Measurements from ENCODE around the gene MIPOL1.
"Not testable (repeated sequence)": the region's sequence is repeated elsewhere in the genome, so short reads cannot be mapped to it uniquely, and the experiment has no call there.

The MIPOL1 gene

GRCh38 chr14:37437490-37437889 is 239.8 kb downstream of the MIPOL1 start:
- in situ Hi-C loops (cut with HindIII; ENCODE audit: low sequenced_read_pairs): loop anchor here (5.0 to 10.0 kb wide), 2 partner anchors 130 to 183 kb away; no protein-coding TSS in a partner anchor

DNA sequence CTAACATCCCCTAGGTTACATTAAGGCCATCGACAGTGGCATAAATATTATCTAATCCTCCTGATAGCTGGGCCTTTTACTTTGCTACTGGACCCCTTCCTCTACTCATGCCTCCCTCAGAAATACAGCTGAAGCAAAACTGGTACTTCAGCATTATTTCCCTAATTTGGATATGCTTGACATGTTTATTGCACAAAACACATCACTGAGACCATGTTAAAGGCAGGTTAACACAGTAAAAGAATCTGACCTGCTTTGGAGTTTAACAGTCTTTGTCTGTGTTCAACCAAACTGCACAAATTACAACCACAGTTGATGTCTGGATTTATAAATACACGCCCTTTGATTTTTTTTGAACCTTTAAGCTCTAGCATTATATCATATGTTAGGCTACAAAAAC is 240.7 kb downstream of the MIPOL1 start:
- in situ Hi-C loops (cut with HindIII; ENCODE audit: low sequenced_read_pairs): loop anchor here (5.0 to 10.0 kb wide), 2 partner anchors 129 to 184 kb away; no protein-coding TSS in a partner anchor

DNA sequence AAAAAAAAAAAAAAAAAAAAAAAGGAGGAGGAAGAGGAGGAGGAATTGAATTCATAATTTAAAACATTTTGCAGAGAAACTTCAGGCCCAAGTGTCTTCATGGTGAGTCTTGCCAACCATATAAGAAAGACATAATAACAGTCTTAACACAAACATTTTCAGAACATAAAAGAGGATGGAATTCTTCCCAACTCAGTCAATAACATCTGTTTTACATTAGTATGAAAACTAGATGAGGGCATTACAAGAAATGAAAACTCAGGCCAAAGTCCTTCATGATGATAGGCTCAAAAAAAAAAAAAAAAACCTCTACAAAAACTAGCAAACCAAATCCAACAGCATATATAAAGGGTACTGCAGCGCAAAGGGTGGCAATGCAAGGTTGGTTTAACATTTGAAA is 245.7 kb downstream of the MIPOL1 start:
- in situ Hi-C loops (cut with HindIII; ENCODE audit: low sequenced_read_pairs): no loop called here

DNA sequence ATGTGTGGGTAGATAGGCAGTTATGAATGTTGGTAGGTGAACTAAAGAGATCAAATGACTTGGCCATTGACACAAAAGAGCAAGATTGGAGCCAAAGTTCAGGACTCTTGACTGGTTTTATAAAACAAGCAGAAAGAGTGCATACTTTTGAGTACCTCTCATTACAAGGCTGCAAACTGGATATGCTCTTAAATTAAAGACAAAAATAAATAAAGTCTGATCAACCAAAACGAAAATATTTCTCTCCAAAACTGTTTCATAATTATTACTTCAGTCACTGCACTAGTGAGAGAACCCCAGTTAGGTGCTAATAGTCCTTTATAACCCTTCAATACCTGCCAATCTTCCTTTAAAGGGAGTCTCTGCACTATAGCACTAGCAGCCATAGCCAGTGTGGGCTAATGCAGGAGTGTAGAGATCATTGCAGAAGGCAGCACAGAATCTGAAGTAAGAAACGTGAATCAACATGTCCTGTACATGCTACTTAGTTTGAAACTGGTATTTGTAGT is 250.2 kb downstream of the MIPOL1 start:
- in situ Hi-C loops (cut with HindIII; ENCODE audit: low sequenced_read_pairs): no loop called here

DNA sequence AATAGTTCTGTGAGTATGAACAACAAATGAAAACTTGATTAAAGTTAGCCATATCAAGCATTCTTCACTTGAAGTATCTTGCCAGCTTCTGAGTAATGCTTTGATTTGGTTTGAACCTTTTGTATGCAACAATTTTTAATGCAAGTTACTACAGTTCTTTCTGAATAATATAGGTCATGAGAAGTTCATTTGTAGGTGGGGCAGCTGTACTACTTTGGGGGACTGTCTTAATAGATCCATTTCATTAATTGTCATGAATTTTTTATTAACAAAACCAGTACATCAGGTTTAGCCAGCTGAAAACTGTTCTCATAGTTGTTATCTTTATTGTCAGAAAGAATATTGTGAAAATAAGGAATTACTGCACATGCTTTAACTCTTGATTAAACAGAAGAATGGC is 254.6 kb downstream of the MIPOL1 start:
- in situ Hi-C loops (cut with HindIII; ENCODE audit: low sequenced_read_pairs): no loop called here

DNA sequence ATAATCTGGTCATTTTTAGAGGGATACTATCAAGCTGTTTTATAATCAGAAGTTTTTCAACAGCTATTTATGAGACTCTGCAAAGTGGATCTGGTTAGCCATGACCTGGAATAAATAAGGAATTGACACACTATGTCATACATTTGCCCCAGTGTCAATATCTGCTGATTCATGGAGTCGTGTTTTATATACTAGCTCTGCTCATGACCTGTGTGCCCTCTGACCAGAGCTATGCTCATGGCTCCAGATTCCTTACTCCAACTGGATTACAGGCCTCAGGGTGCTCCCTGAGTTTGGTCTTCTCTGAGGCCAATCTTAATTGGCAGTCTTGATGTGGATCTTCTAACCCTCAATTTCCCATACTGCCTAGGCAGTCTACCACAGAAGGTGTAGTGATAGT is 256.2 kb downstream of the MIPOL1 start:
- in situ Hi-C loops (cut with HindIII; ENCODE audit: low sequenced_read_pairs): no loop called here

DNA sequence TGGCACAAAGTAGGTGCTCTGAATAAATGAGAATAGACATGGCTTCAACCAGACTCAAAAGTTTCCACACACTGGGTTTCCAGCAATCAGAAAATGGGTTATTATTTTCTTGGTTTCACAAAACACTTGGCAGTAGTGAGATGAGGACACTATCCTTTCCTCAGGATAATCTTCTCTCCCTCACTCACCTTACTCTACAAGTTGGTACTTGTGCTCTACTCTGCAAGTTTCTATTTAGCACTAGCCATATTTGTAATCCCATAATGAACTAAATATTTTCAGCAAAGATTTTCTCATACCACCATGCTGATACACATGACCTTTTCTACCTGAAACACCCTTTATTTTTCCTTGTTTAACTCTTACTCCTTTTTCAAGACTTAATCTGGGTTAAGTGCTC is 259.6 kb downstream of the MIPOL1 start:
- in situ Hi-C loops (cut with HindIII; ENCODE audit: low sequenced_read_pairs): no loop called here

DNA sequence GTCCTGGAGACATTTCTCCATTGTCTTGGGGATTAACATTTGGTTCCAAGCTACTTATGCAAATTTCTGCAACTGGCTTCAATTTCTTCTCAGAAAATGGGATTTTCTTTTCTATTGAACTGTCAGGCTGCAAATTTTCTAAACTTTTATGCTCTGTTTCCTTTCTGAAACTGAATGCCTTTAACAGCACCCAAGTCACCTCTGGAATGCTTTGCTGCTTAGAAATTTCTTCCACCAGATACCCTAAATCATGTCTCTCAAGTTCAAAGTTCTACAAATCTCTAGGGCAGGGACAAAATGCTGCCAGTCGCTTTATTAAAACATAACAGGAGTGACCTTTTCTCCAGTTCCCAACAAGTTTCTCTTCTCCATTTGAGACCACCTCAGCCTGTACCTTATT is 264.7 kb downstream of the MIPOL1 start:
- in situ Hi-C loops (cut with HindIII; ENCODE audit: low sequenced_read_pairs): not testable (repeated sequence)

- in situ Hi-C loops (cut with HindIII; ENCODE audit: low sequenced_read_pairs): no loop called here
Measured at GRCh38 chr14:37464192-37464858, 266.6 kb downstream of the MIPOL1 start.

GRCh38 chr14:37466003-37466622 is 268.4 kb downstream of the MIPOL1 start:
- in situ Hi-C loops (cut with HindIII; ENCODE audit: low sequenced_read_pairs): no loop called here

DNA sequence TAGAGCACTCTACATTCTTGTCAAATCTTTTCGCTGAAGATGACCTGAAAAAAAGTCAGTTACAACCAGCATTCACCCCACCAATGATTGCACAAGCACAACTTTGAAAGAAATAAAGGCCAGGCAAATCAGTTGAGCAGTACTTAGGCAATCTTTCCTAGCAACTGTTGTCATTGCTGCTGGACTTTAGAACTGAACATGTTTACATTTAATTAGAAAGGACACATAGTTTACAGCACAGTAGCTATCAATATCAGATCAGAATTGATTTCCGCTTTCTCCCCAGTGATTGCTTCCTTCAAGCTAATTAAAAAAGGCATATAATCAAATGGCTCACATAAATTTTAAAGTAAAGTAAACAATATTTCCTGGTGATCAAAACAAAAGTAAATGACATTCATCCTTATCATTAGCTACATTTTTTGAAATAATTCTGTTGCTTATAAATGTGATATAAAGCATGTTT is 268.9 kb downstream of the MIPOL1 start:
- in situ Hi-C loops (cut with HindIII; ENCODE audit: low sequenced_read_pairs): no loop called here

DNA sequence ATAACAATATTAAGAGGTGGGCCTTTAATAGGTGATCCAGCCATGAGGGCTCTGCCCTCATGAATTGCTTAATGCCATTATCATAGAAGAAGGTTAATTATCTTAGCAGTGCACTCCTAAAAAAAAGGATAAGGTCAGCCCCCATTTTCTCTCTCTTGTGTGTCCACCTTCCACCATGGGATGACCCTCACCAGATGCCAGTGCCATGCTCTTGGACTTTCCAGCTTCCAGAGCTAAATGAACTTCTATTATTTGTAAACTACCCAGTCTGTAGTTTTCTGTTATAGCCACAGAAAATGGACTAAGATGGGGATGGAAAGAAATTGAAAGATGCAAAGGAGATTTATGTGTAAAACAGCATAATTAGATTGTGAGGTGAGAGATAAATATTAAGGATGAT is 271.9 kb downstream of the MIPOL1 start:
- in situ Hi-C loops (cut with HindIII; ENCODE audit: low sequenced_read_pairs): no loop called here

- in situ Hi-C loops (cut with HindIII; ENCODE audit: low sequenced_read_pairs): no loop called here
Measured at GRCh38 chr14:37470251-37470650, 272.5 kb downstream of the MIPOL1 start.

GRCh38 chr14:37472906-37473305 is 275.2 kb downstream of the MIPOL1 start:
- in situ Hi-C loops (cut with HindIII; ENCODE audit: low sequenced_read_pairs): no loop called here

DNA sequence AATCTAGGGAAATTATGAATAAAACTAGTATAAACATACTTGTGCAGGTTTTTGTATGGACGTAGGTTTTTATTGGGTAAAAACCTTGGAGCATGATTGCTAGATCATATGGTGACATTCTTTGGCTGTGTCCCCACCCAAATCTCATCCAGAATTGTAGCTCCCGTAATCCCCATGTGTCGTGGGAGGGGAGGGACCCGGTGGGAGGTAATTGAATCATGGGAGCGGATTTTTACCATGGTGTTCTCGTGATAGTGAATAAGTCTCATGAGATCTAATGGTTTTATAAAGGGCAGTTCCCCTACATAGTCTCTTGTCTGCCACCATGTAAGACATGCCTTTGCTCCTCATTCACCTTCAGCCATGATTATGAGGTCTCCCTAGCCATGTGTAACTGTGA is 276.5 kb downstream of the MIPOL1 start:
- in situ Hi-C loops (cut with HindIII; ENCODE audit: low sequenced_read_pairs): no loop called here

DNA sequence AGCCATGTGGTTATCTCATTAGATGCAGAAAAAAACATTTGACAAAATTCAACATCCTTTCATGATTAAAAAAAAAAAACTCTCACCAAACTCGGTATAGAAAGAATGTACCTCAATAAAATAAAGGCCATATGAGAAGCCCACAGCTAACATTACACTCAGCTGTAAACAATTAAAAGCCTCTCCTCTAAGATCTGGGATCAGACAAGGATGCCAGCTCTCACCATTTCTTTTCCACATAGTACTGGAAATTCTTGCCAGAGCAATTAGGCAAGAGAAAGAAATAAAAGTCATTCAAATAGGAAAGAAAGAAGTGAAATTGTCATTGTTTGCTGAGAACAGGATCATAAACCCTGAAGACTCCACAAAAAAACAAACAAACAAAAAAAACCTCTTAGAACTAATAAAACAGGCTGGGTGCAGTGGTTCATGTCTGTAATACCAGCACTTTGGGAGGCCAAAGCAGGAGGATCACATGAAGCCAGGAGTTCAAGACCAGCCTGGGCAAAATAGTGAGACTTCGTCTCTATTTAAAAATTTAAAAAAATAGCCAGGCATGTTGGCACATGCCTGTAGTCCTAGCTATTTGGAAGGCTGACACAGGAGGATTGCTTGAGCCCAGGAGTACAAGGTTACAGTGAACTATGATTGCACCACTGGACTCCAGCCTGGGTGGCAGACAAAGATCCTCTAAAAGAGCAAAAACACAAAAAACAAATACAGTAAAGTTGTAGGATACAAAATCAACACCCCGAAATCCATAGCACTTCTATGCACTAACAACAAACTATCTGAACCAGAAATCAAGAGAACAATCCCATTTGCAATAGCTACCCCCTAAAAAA is 282.9 kb downstream of the MIPOL1 start:
- in situ Hi-C loops (cut with HindIII; ENCODE audit: low sequenced_read_pairs): no loop called here

DNA sequence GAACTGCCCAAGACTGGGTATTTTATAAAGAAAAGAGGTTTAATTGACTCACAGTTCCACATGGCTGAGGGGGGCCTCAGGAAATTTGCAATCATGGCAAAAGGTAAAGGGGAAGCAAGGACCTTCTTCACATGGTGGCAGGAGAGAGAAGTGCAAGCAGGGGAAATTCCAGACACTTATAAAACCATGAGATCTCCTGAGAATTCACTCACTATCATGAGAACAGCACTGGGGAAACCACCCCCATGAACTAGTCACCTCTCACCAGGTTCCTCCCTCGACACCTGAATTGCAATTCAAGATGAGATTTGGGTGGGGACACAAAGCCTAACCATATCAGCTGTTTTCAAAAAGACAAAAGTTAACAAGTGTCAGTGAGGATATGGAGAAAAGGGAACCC is 284.7 kb downstream of the MIPOL1 start:
- in situ Hi-C loops (cut with HindIII; ENCODE audit: low sequenced_read_pairs): no loop called here

GRCh38 chr14:37483672-37484071 is 285.9 kb downstream of the MIPOL1 start:
- in situ Hi-C loops (cut with HindIII; ENCODE audit: low sequenced_read_pairs): no loop called here

- in situ Hi-C loops (cut with HindIII; ENCODE audit: low sequenced_read_pairs): no loop called here
Measured at GRCh38 chr14:37490607-37491006, 292.9 kb downstream of the MIPOL1 start.

GRCh38 chr14:37491076-37491475 is 293.3 kb downstream of the MIPOL1 start:
- in situ Hi-C loops (cut with HindIII; ENCODE audit: low sequenced_read_pairs): no loop called here

GRCh38 chr14:37493606-37494005 is 295.9 kb downstream of the MIPOL1 start:
- in situ Hi-C loops (cut with HindIII; ENCODE audit: low sequenced_read_pairs): no loop called here

Measured in DLD1 (cell line).